Ovary (tissue), 9 donors: Measurements from ENCODE around the gene FGF12. TPM values are rescaled to one million over a fixed set of nuclear protein-coding genes. Genes with fewer than 3 reads are reported as not detected.

Source experiments
- DNase-seq, 5 donors: peaks; one replicate each; pipeline ENCODE4 v3.0.0-alpha.2; 2019 to 2020
- H3K27ac ChIP-seq, 2 donors: fragments of 200-600 bp; one replicate each; pipeline versions ENCODE4 v1.5.1 to v1.8.0; 2019 to 2022
- H3K27me3 ChIP-seq: fragments of 200-600 bp; one replicate; pipeline ENCODE4 v1.8.0; 2022
- H3K36me3 ChIP-seq: fragments of 200-600 bp; sonication (generic); one replicate; pipeline ENCODE4 v1.5.1; 2019
- H3K4me1 ChIP-seq: one replicate; pipeline ENCODE4 v1.8.1; 2013; ENCODE audit warnings: mild to moderate bottlenecking, moderate library complexity; ENCODE audit not compliant: insufficient read depth
- H3K4me3 ChIP-seq: fragments of 200-600 bp; sonication (generic); one replicate; pipeline ENCODE4 v1.5.1; 2017
- H3K9me3 ChIP-seq, 2 donors: fragments of 200-600 bp in 1 of 2; sonication (generic) in 1 of 2; one replicate each; pipeline versions ENCODE4 v1.5.1 to v1.8.1; 2013 to 2019; ENCODE audit warnings: mild to moderate bottlenecking in 1 of 2, moderate library complexity in 1 of 2
- EP300 ChIP-seq: sonication (generic); formaldehyde crosslinking; IDR thresholded peaks from one replicate; pipeline ENCODE4 v1.6.1; 2017; ENCODE audit warnings: antibody characterized with exemption
- POLR2A ChIP-seq: fragments of 450-650 bp; IDR thresholded peaks from one replicate; pipeline ENCODE4 v1.6.1; 2017; ENCODE audit warnings: antibody characterized with exemption, mild to moderate bottlenecking, moderate library complexity
- WGBS, 3 donors: extraction: QIAGEN DNeasy Blood & Tissue Kit in 1 of 3; methylation state at CpG; one replicate each; pipeline versions ENCODE4 v1.1.5 to v1.1.7; 2013 to 2017; 5-methylcytosine and 5-hydroxymethylcytosine counted together
- intact Hi-C, 4 donors: fragments of 100-400 bp; cut with DNase I; formaldehyde crosslinking; loops; one replicate each; pipeline versions ENCODE4 v1.11.0 to v1.15.1; 2022 to 2023
- polyA plus RNA-seq, 2 donors: library from polyadenylated mRNA; stranded (reverse); fragments of 200-250 nt in 1 of 2; fragments of 350-450 nt in 1 of 2; fragmentation: Illumina TruSeq in 1 of 2; extraction: RNeasy Lipid Tissue Mini Kit (QIAGEN cat#74804) in 1 of 2; gene quantifications; one replicate each; pipeline ENCODE4 v1.2.3, GENCODE V29; 2013 to 2014
- total RNA-seq, 7 donors: library from RNA; depleted of rRNA in 2 of 7; stranded (reverse); fragments of >200 nt in 2 of 7; fragmentation: NEBNext Ultra II Directional in 3 of 7; extraction: Animal tissue kit (Norgen Biotek cat#: 25700) in 3 of 7; gene quantifications; one replicate each; pipeline versions ENCODE4 v1.1.0 to v1.2.4, GENCODE V29; 2016 to 2023
- TF ChIP-seq, protein P1 (sequence below), 3 donors: fragments of 450-650 bp in 2 of 3; fragments of 200-600 bp in 1 of 3; IDR thresholded peaks; one replicate each; pipeline versions ENCODE4 v1.5.1 to v1.8.0; 2016 to 2022; ENCODE audit warnings: antibody characterized with exemption in 3 of 3, mild to moderate bottlenecking in 1 of 3
- donor health status: DM: no; HTN: no; CAD: no; lungs with moderate emphysema.
- donor health status: DM: no; HTN: no; CAD: no.
- donor health status: Bipolar disorder and iron deficiency.
- donor health status: DM: yes; HTN: yes; CAD: no.
- donor health status: DM: no; HTN: no; CAD: no.
- donor health status: DM: yes; HTN: yes; CAD: no.

FGF12 gene
- total and polyA plus RNA-seq, 9 donors: 0.24 to 4.0 (median 1.7) TPM

DNA sequence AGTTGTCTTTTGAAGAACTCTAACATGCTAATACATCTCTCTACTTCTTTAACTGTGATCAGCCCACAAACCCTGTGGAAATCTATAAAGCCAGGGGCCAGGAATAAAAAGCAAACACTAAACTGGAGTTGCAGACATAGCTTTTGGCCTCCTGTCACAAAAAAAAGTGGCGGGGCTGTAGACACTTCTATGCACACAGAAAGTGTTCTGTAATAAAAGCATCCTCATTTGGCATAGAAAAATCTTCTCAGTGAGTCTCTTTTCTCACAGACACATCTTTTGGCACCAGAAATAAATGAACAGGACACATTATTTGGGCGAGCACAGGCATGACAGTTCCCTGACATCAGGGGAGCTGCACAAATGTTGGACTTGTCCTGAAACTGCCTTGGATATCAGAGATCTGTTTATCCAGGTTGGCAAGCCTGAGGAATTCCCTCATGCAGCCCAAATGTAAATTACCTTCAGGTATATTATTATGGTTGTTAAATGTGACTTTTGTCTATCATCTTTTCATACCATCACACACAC lies 355.4 kb downstream of the FGF12 start:
- H3K4me3 ChIP-seq: no peak overlapping the region
- H3K9me3 ChIP-seq: no peaks in the 10 kb centered on the region
- no peaks in the 10 kb centered on the region for H3K36me3 ChIP-seq
- intact Hi-C loops: no loop called here
- H3K27ac ChIP-seq: no peak overlapping the region
- H3K27me3 ChIP-seq: no peaks in the 10 kb centered on the region
- DNase-seq: no peak
- TF ChIP-seq POLR2A (no peak), EP300 (no peak)
- TF ChIP-seq, protein P1, sequence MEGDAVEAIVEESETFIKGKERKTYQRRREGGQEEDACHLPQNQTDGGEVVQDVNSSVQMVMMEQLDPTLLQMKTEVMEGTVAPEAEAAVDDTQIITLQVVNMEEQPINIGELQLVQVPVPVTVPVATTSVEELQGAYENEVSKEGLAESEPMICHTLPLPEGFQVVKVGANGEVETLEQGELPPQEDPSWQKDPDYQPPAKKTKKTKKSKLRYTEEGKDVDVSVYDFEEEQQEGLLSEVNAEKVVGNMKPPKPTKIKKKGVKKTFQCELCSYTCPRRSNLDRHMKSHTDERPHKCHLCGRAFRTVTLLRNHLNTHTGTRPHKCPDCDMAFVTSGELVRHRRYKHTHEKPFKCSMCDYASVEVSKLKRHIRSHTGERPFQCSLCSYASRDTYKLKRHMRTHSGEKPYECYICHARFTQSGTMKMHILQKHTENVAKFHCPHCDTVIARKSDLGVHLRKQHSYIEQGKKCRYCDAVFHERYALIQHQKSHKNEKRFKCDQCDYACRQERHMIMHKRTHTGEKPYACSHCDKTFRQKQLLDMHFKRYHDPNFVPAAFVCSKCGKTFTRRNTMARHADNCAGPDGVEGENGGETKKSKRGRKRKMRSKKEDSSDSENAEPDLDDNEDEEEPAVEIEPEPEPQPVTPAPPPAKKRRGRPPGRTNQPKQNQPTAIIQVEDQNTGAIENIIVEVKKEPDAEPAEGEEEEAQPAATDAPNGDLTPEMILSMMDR (IDR thresholded peaks at IDR 0.05): no peak
- WGBS, 3 donors: 58 to 65% (median 61%) methylated on average over 2 of the region's 2 CpGs
- no peaks in the 10 kb centered on the region for H3K4me1 ChIP-seq

DNA sequence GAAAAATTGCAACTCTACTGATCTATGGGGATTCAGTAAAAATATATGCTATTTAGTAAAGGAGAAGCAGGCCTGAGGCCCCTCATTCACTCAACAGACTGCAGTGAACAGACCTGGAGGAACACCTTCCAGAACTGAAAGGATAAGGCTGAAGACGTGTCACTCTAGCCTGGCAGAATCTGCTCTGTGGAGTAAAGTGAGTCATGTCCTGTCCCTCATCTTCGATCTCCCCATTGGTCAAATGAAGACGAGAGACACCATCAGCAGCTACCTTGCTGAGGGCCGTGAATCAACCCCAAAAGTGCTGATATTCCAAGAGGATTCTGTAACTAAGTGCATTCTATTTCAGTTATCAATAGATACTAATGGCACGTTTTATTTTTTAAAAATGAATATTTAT lies 359.7 kb downstream of the FGF12 start:
- no peaks in the 10 kb centered on the region for H3K9me3 ChIP-seq
- TF ChIP-seq POLR2A (no peak), EP300 (no peak)
- TF ChIP-seq, protein P1 (IDR thresholded peaks at IDR 0.05): no peak
- no peak for DNase-seq
- no peaks in the 10 kb centered on the region for H3K4me1 ChIP-seq
- intact Hi-C loops: no loop called here
- no peaks in the 10 kb centered on the region for H3K27me3 ChIP-seq
- H3K27ac ChIP-seq: no peak overlapping the region
- no peaks in the 10 kb centered on the region for H3K36me3 ChIP-seq
- 71 to 81% (median 79%) methylated on average over 5 of the region's 5 CpGs for WGBS, 3 donors
- no peak overlapping the region for H3K4me3 ChIP-seq

DNA sequence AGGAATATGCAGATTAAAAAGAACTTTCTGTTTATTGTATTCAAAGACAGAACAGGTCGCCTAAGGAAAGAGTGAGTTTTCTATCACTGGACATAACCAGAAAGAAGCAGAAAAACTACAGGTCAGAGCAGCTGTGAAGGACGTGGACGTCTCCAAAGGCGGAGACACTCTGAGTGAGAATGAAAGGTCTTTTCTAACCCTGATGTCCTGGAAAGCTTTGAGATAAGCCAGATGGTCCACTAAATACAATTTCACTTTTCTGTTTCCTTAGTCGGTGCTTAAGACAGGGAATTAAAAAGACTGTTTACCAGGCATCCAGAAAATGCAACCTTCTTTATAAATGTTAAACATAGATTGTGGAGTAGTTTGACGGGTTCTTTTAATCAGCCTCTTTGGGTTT lies 360.4 kb downstream of the FGF12 start:
- Histone ChIP-seq H3K4me3 (no peak overlapping the region), H3K27me3 (no peaks in the 10 kb centered on the region), H3K36me3 (no peaks in the 10 kb centered on the region), H3K4me1 (no peaks in the 10 kb centered on the region), H3K9me3 (no peaks in the 10 kb centered on the region), H3K27ac (no peak overlapping the region)
- no peak for TF ChIP-seq EP300
- TF ChIP-seq, protein P1 (IDR thresholded peaks at IDR 0.05): no peak
- intact Hi-C loops: no loop called here
- no peak for DNase-seq
- WGBS, 3 donors: 38 to 51% (median 38%) methylated on average over 6 of the region's 6 CpGs

DNA sequence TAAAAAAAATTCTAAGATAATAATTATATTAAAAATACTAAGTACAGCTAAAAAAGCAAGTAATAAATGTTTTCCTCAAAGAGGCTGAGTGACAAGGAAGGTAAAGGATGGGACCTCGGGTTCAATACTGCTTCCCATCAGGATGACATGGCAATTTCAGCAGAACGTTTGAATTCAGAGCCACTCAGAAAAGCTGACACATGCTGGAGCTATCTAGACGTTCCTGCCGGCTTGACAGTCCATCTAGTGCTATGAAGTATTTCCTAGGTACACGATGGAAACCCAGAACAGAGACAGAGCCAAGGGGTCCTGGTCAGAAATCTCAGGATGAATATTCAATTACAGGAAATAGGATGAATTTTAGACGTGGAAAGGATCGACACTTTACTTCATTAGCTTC lies 361.8 kb downstream of the FGF12 start:
- Histone ChIP-seq H3K27ac (no peak overlapping the region), H3K9me3 (no peaks in the 10 kb centered on the region), H3K36me3 (no peaks in the 10 kb centered on the region), H3K4me1 (no peaks in the 10 kb centered on the region), H3K4me3 (no peak overlapping the region), H3K27me3 (no peaks in the 10 kb centered on the region)
- no peak for DNase-seq
- intact Hi-C loops: no loop called here
- TF ChIP-seq, protein P1 (IDR thresholded peaks at IDR 0.05): no peak
- TF ChIP-seq POLR2A (no peak), EP300 (no peak)
- WGBS, 3 donors: 63 to 64% (median 63%) methylated on average over 7 of the region's 7 CpGs
